ENCODE data around the gene ZNF548. TPM values are rescaled to one million over a fixed set of nuclear protein-coding genes. Genes with fewer than 3 reads are reported as not detected.
"Not testable (repeated sequence)": the region's sequence is repeated elsewhere in the genome, so short reads cannot be mapped to it uniquely, and the experiment has no call there.

Gene ZNF548
- total RNA-seq, 1 donor from 2014 or later, result 14.4 TPM

DNA sequence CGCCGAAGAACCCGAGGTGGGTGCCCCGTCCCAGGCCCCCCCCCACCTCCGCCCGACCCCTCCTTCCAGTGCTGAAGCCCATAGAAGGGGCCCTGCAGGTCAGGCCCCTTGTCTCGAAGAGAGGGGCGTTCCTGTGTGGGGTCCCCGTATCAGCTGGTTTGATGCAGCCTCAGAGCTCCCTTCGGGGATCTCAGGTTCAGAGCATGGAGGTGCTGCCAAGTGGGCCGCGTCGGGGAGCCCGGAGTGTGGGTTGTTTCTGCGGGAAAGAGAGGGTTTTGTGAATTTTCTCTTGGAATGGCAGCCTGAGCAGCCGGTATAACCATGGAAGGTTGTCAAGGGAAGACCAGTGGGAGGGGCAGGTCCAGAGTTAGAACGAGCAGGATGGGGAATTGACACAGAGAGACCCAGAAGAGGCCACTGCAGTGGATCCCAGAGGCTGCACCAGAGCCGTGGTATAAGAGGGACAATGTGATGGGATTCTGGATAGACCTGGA, 25.9 kb upstream of the ZNF548 start:
- Histone ChIP-seq H3K9me3 (replicated peaks) (peaks cover 38% of the 10 kb centered on the region), H3K27me3 (ENCODE audit: low read depth) (no peaks in the 10 kb centered on the region), H3K4me1 (peaks cover 46% of the 10 kb centered on the region), H3K4me3 (peak overlapping the region; percentile 88), H3K27ac (replicated peaks) (peak overlapping the region; percentile 94), H3K36me3 (peaks cover 47% of the 10 kb centered on the region)
- TF ChIP-seq CTCF (IDR thresholded peaks at IDR 0.05; ENCODE audit: borderline replicate concordance), result no peak
- DNase-seq, result no peak
- intact Hi-C loops (cut with micrococcal nuclease), result no loop called here

DNA sequence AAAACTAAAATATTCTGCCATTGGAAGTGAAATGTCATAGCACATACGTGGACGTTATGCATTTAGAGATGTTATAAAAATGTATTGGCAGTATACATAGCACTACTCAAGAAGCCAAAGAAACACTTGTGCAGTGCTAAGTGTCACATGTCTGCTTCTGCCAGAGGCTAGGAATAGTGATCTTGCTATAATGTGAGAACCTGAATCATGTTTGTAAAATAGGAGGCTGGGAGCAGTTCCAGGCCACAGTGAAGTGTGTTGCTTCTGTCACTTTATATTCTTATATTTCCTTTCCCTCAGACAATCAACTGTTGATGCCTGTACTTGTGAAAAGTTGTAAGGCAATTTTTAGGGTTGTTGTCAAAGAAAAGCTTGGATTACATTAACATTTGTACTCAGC, 22.9 kb upstream of the ZNF548 start:
- no peak for TF ChIP-seq CTCF (IDR thresholded peaks at IDR 0.05; ENCODE audit: borderline replicate concordance)
- H3K4me3 ChIP-seq, result no peak overlapping the region
- no peak for DNase-seq
- no peaks in the 10 kb centered on the region for H3K27me3 ChIP-seq (ENCODE audit: low read depth)
- H3K36me3 ChIP-seq, result peaks cover 44% of the 10 kb centered on the region
- H3K4me1 ChIP-seq, result peaks cover 38% of the 10 kb centered on the region
- peaks cover 12% of the 10 kb centered on the region for H3K9me3 ChIP-seq (replicated peaks)
- H3K27ac ChIP-seq (replicated peaks), result no peak overlapping the region
- intact Hi-C loops (cut with micrococcal nuclease), result no loop called here

- no peak overlapping the region for H3K27ac ChIP-seq (replicated peaks)
- peaks cover 81% of the 10 kb centered on the region for H3K36me3 ChIP-seq
- no peak for TF ChIP-seq CTCF (IDR thresholded peaks at IDR 0.05; ENCODE audit: borderline replicate concordance)
- intact Hi-C loops (cut with micrococcal nuclease), result no loop called here
- peaks cover 52% of the 10 kb centered on the region for H3K9me3 ChIP-seq (replicated peaks)
- no peaks in the 10 kb centered on the region for H3K4me1 ChIP-seq
- no peak for DNase-seq
- H3K4me3 ChIP-seq, result no peak overlapping the region
- H3K27me3 ChIP-seq (ENCODE audit: low read depth), result no peaks in the 10 kb centered on the region
Measured at GRCh38 chr19:57374179-57374578, 15.5 kb upstream of the ZNF548 start.

DNA sequence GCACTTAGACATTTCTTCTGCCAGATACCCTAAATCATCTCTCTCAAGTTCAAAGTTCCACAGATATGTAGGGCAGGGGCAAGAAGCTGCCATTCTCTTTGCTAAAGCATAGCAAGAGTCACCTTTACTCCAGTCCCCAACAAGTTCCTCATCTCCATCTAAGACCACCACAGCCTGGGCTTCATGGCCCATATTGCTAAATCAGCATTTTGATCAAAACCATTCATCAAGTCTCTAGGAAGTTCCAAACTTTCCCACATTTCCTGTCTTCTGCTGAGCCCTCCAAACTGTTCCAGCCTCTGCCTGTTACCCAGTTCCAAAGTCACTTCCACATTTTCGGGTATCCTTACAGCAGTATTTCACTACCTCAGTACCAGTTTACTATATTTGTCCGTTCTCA, 15.0 kb upstream of the ZNF548 start:
- H3K27me3 ChIP-seq (ENCODE audit: low read depth); H3K27ac ChIP-seq (replicated peaks); H3K4me3 ChIP-seq; intact Hi-C loops (cut with micrococcal nuclease); DNase-seq; H3K4me1 ChIP-seq: not testable (repeated sequence)
- Histone ChIP-seq H3K9me3 (replicated peaks) (peaks cover 57% of the 10 kb centered on the region), H3K36me3 (peaks cover 81% of the 10 kb centered on the region)

DNA sequence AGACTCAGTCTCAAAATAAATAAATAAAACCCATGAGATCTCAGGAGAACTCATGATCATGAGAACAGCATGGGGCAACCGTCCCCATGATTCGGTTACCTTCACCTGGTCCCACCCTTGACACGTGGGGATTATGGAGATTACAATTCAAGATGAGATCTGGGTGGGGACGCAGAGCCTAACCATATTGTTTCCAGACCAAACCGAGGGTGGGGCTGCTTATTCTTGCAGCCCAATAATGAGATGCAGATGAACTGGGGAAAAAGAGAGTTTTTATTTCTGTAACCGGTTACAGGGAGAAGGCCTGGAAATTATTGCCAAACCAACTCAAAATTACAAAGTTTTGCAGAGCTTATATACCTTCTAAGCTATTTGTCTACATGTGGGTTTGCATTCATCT, 13.5 kb upstream of the ZNF548 start:
- no peak for TF ChIP-seq CTCF (IDR thresholded peaks at IDR 0.05; ENCODE audit: borderline replicate concordance)
- intact Hi-C loops (cut with micrococcal nuclease), result no loop called here

DNA sequence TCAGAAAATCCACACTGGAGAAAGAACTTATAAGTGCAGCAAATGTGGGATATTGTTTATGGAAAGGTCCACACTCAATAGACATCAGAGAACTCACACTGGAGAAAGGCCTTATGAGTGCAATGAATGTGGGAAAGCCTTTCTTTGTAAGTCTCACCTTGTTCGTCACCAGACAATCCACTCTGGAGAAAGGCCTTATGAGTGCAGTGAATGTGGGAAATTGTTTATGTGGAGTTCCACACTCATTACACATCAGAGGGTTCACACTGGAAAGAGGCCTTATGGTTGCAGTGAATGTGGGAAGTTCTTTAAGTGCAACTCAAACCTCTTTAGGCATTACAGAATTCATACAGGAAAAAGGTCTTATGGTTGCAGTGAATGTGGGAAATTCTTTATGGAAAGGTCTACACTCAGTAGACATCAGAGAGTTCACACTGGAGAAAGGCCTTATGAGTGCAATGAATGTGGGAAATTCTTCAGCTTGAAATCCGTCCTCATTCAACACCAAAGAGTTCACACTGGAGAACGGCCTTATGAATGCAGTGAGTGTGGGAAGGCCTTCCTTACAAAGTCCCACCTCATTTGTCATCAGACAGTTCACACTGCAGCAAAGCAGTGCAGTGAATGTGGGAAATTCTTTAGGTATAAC, 12.0 kb upstream of the ZNF548 start:
- no peak overlapping the region for H3K4me3 ChIP-seq
- peaks cover 62% of the 10 kb centered on the region for H3K36me3 ChIP-seq
- H3K9me3 ChIP-seq (replicated peaks), result peaks cover 71% of the 10 kb centered on the region
- TF ChIP-seq CTCF (IDR thresholded peaks at IDR 0.05; ENCODE audit: borderline replicate concordance), result no peak
- DNase-seq, result no peak
- no peaks in the 10 kb centered on the region for H3K27me3 ChIP-seq (ENCODE audit: low read depth)
- no peaks in the 10 kb centered on the region for H3K4me1 ChIP-seq
- H3K27ac ChIP-seq (replicated peaks), result no peak overlapping the region
- intact Hi-C loops (cut with micrococcal nuclease), result no loop called here

More for the DNA sequence above, 13.5 kb upstream of the ZNF548 start:
- H3K9me3 ChIP-seq (replicated peaks), result peaks cover 71% of the 10 kb centered on the region
- no peak for DNase-seq
- no peaks in the 10 kb centered on the region for H3K4me1 ChIP-seq
- peaks cover 77% of the 10 kb centered on the region for H3K36me3 ChIP-seq
- no peaks in the 10 kb centered on the region for H3K27me3 ChIP-seq (ENCODE audit: low read depth)
- no peak overlapping the region for H3K27ac ChIP-seq (replicated peaks)
- H3K4me3 ChIP-seq, result no peak overlapping the region
